Measurements from ENCODE around the gene EYA4.

- TF ChIP-seq EZH2 (IDR thresholded peaks at IDR 0.05), result no peak
- no peak for TF ChIP-seq POLR2AphosphoS5 (IDR thresholded peaks at IDR 0.05; ENCODE audit: borderline replicate concordance, low read depth, low read length)
Observed at GRCh38 chr6:133377219-133377618, 136.1 kb downstream of the EYA4 start.

Measured in SK-N-MC (cell line).